ENCODE results near the gene ITPK1.

ITPK1 gene

GRCh38 chr14:93027810-93028723, 87.7 kb downstream of the ITPK1 start:
- no peak for DNase-seq (ENCODE audit: low spot score)

- no peak for DNase-seq (ENCODE audit: low spot score)
Observed at GRCh38 chr14:93026339-93026738, 89.4 kb downstream of the ITPK1 start.

DNA sequence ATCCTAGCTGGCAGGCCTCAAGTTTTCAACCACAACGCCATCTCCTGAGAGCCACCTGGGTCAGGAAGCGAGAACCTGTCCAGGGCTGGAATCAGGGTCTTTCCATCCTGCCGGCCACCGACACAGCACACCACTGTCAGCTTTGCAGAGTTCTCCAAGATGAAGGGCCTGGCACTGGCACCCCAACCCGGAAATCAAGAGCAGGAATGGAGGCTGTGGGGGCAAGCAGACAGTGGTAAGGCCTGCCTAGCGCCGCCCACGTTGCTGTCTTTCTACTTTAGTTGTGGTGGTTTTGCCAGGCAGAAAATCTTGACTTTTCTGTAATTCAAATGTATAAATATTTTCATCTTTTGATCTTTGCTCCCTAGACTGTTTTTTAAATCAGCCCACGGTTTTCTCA, 90.7 kb downstream of the ITPK1 start:
- DNase-seq (ENCODE audit: low spot score): no peak

- DNase-seq (ENCODE audit: low spot score): no peak
Observed at GRCh38 chr14:93024493-93024892, 91.2 kb downstream of the ITPK1 start.

DNA sequence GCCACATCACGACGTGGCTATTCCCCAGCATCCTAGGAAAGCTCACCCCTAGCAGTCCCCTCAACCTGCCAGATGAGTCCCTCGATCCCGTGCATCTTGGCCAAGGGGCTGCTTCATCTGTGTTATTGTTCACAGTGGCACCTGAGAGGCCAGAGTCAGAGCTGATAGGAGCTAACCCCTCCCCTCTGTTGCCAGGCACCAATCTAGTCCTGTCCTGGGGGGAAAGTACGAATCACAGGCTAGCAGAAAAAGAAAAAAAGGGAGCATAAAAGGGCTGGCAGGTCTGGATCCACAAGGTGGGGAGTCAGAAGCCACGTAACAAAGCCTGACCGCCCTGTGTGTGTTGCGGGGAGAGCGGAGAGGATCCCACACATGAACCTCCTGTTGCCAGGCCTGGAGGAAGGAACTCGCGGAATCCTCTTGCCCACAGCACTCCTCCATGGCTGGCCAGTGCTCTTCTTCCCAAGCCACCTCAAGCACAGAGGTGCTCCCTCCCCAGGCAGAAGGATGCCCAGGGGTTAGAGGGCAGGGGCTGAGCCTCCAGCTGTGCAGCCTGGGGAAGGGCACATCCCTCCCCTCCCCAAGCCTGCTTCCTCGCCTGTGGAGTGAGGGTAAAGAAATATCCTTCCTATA, 91.8 kb downstream of the ITPK1 start:
- DNase-seq (ENCODE audit: low spot score): no peak

GRCh38 chr14:93023039-93023438, 92.7 kb downstream of the ITPK1 start:
- DNase-seq (ENCODE audit: low spot score): no peak

DNA sequence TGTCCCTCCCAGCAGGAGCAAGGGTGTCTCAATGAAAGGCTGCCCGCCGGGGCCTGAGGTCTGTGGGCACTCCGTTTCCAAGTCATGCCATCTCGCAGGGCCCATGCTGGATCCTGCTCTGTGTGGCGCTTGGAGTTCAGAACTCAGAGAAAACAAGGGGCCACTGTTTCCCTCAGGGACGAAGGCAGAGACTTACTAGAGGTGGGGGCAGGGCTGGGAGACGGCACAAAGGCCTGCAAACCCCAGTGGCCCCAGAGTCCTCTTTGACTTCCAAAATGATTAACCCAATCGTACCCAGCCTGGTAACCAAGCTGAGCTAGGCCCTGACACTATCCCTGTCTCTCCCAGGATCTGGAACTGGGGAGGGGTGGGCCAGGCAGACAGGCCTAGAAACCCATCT, 95.8 kb downstream of the ITPK1 start:
- DNase-seq (ENCODE audit: low spot score): no peak

DNA sequence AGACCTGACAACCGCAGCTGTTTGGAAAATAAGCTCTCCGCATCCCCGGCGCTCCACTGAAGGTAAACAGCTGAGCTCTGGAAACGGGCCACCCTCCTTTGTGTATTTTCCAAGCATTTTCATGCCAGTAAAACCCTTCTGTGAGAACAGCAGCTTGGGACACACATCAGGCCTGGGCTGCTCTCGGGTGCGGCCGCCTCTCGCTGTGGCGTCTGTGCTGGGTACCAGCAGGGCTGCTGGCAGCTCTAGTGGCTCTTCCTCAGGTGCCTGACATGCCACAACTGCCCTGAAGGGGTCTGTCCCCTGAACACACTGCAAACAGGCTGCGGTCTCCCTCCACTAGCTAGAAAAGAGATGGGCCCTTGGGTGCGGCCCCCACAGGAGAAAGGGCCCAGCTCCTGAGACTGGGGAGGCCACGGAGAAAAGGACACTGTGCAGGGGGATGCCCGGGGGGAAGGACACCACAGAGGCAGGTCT, 96.3 kb downstream of the ITPK1 start:
- DNase-seq (ENCODE audit: low spot score): no peak

- no peak for DNase-seq (ENCODE audit: low spot score)
Observed at GRCh38 chr14:93018366-93018765, 97.4 kb downstream of the ITPK1 start.

DNA sequence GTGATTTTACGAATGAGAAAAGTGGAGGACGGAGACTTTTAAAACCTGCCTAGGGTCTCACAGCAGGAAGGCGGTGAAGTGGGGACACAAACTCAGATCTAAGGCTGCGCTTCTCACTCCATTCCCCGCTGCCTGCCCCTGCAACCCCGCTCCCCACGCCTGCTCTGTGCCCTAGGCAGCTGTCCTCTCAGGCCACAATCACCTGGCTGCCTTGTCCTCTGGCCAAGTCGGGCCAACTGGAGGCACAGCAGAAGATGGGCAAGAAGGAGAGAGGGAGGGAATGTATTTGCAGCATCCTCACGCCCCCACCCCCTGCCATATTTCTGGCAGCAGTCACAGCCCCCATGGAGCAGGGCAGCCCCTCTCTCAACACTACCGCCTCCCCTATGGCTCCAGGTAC, 97.8 kb downstream of the ITPK1 start:
- no peak for DNase-seq (ENCODE audit: low spot score)

DNA sequence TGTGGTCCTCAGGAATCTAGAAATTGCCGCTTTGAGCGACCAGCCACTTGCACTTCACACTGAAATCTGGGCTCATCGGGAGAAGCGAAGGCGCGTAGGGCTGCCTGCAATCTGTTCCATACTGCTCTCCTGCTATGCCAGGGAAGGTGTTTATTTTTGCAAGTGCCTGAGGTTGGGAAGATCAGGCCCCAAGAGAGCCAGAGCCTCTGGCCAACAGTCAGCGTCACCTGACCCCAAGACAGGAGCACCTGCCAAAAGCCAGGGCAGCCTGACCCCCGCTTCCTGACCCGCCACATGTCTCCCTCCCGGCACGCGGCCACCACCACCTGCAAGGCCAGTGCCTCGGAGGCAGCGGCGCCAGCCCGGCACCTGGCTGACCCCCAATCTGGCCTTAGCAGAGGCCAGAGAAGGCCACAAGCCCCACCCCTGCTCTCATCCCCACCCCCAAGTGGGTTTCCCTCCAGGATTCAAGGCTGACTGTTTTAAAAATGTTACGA, 98.4 kb downstream of the ITPK1 start:
- DNase-seq (ENCODE audit: low spot score): no peak

DNA sequence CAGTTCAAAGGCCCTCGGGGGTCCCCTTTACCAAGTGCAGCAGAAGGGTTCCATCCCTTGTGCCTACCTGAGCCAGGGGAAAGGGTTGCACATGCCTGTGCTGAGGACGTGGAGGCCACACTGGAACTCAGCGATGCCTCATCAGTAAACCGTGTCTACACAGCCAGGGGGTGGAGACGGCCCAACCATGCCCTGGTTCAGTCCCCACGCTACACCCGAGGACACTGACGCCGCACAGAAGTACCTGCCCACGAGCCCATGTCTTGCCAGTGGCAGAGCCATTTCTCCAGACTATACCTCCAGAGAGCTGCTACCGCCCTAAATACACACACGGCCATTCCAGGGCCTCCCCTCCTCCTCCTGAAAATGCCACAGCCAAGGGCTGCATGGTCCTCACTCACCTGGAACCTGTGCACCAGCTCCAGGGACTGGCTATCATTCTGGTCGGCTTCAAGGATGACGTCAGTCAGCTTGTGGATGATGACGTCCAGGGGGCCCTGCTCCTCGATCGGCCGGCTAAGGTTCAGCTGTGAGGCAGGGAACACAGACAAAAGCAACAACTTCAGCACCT, 99.4 kb downstream of the ITPK1 start:
- no peak for DNase-seq (ENCODE audit: low spot score)

DNA sequence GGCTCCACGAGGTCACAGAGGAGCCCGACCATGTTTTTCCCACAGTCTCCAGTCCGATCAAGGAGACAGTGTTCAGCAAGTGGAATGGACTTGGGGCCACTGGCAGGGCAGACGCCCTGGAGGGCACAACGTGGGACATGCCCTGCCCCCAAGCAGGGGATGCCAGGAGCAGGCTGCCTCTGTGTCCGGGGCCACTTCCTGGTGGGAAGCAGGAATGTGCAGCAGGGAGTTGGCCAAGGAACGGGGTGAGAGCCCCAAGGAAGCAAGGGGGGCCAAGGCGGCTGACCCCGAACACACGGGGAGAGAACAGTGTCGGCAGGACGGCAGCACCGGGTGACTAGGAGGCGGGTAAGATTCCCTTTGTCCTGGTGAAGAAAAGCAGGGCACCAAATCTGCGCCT, 100.2 kb downstream of the ITPK1 start:
- DNase-seq (ENCODE audit: low spot score): no peak

DNA sequence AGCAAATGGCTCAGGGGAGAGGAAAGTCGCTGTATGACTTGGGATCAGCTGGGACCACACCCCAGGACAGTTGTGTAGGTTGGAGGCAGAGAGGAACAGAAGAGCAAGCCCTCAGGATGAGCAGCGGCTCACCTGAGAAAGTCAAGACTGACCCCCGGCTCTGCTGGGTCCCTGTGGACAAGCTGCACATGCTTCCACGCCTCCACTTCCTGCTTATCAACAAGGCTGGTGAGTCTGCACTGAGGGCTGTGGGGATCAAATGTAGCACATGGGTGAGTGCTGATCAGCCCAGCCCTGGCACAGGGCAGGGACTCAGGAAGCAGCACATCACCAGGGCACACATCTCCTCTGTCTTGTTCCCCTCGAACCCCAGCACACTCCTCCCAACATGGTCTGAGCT, 100.7 kb downstream of the ITPK1 start:
- DNase-seq (ENCODE audit: low spot score): no peak

- DNase-seq (ENCODE audit: low spot score): no peak
Observed at GRCh38 chr14:93014058-93015023, 101.4 kb downstream of the ITPK1 start.

DNA sequence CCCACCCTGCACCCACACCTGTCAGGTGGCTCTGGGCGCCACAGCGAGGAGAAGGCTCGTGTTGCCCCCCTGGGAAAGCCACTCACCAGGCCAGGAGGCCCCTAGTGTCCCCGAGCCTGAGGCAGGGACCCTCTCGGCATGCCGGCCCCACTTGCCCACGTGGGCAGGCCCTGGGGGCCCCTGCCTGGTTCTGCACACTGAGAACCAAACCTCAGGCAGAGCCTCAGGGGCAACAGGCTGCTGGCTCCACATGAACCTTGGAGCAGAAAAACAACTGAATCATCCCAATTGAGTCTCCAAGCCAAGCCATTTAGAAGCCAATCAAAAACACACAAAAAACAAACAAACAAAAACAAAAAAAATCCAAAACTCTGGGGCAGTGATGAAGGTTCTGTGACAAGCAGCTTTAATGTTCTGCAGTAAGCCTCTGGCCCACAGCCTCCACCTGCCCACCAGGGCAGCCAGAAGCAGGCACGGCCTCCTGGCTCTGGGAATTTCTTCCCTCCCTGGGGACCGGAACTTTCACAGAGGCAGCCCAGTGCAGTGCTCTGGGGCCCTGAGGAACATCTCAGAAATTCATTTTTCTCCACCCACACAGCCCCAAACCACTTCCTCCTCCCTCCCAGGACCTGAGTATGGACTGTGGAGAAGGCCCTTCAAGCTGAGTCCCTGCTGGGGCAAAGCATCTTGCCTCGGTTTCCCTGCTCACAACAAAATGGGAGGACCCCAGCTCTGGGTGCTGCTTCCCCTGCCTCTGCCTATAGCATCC, 102.6 kb downstream of the ITPK1 start:
- no peak for DNase-seq (ENCODE audit: low spot score)

GRCh38 chr14:93012506-93012905, 103.2 kb downstream of the ITPK1 start:
- no peak for DNase-seq (ENCODE audit: low spot score)

GRCh38 chr14:93011650-93012325, 103.9 kb downstream of the ITPK1 start:
- no peak for DNase-seq (ENCODE audit: low spot score)

DNA sequence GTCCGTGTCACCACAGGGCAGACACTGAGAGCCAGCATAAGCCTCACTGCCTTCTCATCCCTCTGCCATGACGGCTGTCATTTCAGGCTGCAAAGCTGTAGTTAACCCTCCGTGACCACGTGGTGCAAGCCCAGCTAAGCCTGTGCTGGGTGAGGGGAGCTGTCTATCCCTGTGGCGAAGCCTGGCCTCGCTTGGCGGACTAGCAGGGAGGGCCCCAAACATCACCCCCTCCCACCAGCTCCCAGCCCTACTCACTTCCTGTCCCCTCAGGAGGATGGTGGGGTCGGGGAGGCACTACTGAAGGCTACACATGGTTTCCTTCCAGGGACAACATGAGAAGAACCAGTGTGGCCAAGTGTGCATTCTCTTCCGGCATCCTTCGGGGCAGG, 104.6 kb downstream of the ITPK1 start:
- no peak for DNase-seq (ENCODE audit: low spot score)

DNA sequence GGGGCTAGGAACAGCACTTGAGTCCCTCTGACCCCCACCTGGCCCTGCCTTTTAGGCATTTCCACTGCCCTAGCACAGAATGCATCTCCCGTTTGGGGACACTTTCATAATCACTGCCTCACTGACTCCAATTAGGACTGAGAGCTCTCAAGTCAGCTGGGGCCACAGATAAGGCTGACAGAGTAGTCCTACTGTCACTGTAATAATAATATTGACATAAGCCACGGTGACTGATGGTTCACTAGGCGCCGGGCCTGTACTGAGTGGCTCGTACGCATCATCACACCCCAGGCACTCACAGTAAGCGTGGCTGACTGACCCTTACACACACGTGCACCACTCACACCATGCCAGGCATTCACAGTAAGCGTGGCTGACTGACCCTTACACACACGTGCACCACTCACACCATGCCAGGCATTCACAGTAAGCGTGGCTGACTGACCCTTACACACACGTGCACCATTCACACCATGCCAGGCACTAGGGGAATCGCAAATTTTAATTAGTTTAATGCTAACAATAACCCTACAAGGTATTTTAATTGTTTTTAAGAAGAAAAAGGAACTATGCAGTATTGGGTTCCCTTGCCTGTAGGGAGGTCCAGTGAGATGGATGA, 105.1 kb downstream of the ITPK1 start:
- DNase-seq (ENCODE audit: low spot score): no peak
